ENCODE measurements around the gene SNRPE.
"Not testable (repeated sequence)": the region's sequence is repeated elsewhere in the genome, so short reads cannot be mapped to it uniquely, and the experiment has no call there.

Gene SNRPE

DNA sequence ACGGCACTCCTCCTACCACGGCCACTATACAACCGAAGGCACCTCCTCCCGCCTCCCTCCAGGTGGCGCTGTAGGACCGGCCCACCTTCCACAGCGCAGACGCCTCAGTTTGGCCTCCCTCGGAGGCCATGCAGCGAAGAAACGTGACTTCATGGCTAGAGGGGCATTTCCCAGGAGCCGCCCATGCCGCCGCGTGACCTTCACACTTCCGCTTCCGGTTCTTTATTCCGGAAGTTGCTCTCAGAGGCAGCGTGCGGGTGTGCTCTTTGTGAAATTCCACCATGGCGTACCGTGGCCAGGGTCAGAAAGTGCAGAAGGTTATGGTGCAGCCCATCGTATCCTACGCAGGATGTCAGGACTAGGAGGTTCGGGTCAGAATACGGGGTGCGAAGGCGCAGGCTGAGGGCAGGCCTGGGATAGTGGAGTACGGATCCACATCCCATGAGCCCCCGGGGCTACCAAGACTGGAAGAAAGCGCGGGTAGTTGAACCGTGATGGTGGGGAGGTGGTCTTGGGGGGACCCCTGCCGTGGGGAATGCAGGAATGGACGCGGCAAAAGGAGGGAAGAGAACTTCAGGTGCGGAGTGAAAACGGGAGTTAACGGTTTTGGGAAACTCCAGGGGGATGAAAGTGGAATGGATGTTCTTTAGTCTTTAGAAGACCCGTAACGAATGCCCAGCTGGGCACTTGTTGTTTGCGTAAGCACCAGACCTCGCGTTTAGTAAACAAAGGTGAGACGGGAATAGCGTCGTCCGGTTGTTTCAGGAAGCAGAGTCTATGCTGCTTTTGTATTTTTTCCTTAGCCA lies at the start of gene SNRPE:
SNRPE (plus strand) TSS at position 221 of the 806 bp plus-strand sequence; CDS start at position 282, 61 bp downstream.
- peak; percentile 99 for DNase-seq

DNA sequence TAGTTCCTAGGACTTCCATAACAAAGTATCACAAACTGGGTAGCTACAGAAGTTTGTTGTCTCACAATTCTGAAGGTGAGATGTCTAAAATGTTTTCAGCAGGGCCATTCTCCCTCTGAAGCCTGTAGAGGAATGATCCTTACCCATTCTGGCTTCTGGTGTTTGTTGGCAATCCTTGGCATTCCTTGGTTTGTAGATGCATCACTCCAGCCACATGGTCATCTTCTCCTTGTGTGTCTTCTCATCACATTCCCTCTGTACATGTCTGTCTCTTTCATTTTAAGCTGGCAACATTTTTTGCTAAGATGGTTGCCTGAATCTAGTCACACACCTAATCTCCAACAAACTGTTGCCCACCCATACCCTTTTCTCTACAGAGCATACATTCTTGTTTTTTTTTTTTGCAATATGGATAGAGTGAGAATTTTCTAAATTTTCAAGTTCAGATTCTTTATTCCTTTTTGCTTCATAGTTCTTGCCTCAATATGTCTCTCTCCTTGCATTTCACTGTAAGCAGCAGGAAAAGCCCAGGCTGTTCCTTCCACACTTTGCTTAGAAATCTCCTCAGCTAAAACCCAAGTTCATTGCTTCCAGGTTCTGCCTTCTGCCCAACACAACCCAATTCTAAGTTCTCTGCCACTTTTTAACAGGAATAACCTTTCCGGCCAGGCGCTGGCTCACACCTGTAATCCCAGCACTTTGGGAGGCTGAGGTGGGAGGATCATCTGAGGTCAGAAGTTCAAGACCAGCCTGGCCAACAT lies 47.6 kb upstream of the SNRPE start:
- no peak for DNase-seq

DNA sequence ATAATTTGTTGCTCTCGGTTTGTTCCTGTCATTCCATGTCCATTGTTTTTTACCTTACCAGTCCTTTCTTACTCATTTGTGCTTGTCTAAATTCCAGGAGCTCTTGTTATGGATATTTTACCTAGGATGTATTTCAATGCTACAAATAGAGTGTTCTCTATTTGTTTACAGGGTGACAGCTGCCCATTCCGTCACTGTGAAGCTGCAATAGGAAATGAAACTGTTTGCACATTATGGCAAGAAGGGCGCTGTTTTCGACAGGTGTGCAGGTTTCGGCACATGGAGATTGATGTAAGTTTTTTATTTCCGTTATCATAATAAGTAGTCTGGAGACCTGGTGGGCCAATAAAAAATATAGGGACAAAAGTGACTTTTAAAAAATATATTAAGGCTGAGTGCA lies 43.0 kb upstream of the SNRPE start:
- no peak for DNase-seq

DNA sequence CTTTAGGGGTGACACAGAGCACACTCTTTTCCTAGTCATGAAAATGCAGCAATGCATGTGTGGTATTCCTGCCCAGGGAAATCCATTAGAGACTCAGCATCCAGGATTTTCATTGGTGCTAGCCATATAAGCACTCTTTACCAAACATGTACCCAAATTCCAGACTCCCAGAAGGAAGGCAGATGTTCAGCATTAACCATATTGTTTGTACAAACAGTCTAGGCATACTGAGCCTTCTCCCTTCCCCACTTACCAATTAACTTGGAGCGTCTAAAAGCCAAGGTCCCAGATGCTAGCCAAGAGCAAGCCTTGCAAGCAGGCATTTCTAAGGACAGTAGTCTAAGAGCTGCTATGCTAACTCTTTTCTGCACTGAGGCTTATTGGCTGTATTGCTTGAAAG lies 38.1 kb upstream of the SNRPE start:
- peak; percentile 77 for DNase-seq

DNA sequence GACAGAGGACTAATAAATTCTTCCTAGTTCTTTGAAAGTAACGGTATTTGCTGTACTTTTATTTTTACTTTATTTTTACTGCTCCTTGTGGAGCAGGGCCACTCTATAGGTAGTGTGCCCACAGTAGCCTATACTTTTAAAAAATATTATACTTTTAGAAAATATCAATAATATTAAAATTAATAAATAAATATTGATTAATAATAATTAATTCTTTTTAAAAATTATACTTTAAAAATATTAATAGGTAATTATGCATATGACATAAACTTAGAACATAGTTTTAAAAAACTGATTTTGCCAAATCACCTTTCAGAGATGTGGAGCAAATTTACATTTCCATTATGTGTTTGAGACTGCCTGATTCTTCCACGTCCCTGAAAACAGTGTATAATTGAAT lies 35.2 kb upstream of the SNRPE start:
- no peak for DNase-seq

DNA sequence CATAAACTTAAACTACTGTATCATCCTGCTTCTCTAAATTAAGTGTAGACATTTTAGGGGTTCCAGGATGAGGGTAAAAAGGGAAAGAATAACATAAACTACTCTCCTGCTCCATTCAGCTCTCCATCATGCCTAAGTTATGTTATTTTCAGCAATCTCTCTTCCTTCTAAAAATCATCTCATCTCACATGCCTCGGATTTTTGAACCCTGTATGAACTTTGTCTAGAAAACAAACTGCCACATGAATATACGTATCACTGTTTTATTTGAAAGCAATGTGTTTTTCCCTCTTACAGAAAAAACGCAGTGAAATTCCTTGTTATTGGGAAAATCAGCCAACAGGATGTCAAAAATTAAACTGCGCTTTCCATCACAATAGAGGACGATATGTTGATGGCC lies 33.4 kb upstream of the SNRPE start:
- DNase-seq, result no peak

DNA sequence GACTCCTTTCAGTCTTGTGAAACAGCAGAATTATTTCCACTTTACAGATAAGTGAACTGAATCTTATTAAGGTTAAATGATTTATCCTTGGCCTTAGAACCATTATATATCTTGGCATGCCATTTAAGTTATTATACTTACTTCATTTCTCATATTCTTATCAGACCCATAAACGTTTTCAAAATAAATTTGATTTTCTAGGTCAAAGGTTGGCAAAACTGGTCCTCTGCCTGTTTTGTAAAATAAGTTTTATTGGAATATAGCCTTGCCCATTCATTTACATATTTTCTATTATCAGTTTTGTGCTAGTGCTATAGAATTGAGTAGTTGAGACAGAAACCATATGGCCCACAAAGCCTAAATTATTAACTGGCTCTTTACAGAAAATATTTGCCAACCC lies 32.9 kb upstream of the SNRPE start:
- DNase-seq, result no peak

DNA sequence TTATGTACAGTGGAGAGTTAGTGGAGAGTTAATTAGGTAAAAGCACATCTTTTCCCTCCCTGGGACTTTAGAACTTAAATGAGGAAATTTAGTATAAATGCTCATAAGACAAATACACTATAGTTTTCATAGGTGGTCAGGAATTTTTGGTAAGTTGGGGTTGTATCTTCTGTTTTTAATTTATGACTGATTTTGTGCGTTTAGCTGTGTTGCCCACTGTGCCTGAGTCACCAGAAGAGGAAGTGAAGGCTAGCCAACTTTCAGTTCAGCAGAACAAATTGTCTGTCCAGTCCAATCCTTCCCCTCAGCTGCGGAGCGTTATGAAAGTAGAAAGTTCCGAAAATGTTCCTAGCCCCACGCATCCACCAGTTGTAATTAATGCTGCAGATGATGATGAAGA lies 32.2 kb upstream of the SNRPE start:
- not testable (repeated sequence) for DNase-seq

DNA sequence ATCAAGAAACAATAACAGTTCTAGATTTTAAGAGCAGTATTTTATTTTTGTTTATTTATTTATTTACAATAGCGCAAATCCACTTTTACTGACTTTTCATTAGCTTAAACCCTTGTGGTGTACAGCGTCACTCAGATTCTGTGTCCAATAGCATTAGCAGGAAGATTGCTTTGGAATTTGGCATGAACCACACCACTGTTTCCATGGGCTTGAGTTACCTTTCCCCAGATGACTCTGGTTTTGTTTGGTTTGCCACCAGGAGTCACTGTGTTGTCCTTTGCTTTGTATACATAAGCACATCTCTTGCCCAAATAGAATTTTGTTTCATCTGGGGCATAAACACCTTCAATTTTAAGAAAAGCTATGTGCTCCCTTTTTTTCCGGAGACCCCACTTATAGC lies 25.9 kb upstream of the SNRPE start:
- DNase-seq, result no peak

DNA sequence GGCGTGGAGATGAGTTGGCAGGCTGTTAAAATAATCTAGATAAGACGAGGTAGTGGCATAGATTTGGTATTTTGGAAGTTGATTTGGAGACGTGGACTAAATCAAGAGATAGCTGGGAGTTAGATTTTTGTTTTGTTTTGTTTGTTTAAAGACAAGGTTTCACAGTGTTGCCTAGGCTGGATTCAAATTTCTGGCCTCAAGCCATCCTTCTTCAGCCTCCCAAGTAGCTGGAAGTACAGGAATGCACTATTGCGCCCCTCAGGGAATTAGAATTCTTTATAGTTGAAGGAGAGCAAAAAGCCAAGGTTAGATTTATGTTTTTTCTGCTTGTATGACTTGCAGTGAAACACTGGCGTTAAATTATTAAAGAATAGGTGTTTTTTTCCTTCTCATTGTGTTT lies 22.3 kb upstream of the SNRPE start:
- DNase-seq, result no peak

DNA sequence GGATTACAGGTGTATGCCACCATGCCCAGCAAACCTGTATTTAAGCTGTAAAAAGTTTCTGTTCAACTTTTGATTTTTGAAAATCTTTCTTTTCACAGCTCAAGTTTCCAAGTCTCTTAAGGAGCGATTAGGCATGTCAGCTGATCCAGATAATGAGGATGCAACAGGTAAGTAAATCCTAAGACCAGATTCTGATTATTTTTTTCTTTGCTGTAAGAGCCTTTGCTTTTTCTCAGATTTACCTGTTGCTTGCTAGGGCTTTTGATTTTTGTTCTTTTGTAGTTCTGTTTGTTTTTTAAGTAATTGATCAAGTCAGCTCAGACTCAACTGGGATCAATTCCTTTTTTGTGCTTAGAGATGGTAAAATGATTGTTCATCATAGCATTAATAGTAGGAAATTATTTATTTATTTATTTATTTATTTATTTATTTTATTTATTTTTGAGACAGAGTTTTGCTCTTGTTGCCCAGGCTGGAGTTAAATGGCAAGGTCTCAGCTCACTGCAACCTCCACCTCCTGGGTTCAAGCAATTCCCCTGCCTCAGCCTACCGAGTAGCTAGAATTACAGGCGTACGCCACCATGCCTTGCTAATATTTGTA lies 21.1 kb upstream of the SNRPE start:
- no peak for DNase-seq

DNA sequence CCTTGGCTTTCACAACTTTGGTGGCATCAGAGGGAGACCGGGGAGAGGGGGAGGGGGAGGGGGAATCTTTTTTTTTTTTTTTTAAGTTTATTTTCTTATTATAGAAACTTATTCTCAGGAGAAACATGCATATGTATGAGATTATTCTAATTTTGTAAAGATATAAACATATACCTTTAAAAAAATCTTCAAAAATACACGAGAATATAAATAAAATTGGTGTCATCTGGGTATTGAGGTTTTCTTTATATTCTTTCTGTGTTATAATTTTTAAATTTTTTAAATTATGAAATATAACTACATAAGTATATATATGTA lies 18.9 kb upstream of the SNRPE start:
- no peak for DNase-seq

DNA sequence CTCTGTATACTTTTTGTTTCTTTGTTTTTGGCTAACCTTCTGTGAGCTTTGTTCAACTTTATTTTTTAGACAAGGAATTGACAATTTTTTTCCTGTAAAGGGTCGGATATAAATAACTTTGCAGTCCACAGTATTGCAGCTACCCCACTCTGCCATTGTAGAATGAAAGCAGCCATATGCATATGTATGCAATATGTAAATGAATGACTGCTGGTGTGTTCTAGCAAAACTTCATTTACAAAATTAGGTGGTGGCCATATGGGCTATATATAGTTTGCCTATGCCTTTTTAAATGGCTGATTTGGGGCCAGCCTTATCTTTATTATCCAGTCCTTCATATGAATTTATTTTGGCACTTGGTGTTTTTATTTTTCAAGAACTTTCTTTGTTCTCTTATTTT lies 18.0 kb upstream of the SNRPE start:
- no peak for DNase-seq

DNA sequence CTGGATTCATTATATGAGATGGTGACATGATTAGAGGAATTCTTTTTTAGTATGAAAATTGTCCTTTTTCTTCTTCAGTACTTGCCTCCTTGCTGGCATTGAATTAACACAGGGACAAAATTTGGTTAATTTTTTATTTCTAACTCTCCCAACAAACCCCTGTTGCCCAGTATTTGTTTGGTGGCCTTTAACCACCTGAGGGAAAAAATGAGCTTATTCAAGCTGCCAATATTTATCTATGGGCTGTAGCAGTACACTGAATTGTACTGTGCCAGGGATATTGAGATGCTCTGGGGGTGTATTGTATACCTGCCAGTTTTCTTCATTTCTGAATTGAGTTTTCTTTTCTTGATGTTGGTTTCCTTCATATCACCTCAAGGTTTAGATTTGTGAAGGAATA lies 8.3 kb upstream of the SNRPE start:
- DNase-seq, result not testable (repeated sequence)

DNA sequence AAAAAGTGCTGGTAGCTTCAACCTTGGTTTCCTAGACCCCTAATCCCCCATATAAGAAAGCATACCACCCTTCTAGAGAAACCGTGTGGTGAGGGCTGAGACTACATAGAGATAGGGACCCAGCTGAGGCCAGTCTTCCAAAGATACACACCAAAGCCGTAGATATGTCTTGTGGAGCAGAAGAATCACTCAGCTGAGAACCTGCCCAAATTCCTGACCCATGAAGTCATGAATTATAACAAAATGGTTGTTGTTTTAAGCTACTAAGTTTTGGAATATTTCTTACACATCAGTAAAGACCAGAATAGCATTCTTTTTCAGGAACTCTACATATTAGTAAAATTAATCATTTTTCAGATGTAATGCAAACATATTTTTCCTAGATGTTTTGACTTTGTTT lies 3.3 kb upstream of the SNRPE start:
- no peak for DNase-seq

DNA sequence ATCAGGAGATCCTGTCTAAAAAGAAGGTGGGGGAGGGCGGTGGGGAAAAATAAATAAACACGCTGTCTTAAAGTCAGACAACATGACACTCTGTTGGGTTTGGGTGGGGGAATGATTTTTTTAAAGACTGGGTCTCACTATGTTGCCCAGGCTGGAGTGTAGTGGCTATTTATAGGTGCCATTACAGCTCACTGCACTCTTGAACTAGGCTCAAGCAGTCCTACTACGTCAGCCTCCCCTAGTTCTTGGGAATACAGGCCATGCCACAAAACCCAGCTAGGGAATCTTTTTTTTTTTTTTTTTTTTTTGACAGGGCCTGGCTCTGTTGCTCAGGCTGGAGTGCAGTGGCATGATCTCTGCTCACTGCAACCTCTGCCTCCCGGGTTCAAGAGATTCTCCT lies 2.4 kb upstream of the SNRPE start:
- DNase-seq, result no peak

DNA sequence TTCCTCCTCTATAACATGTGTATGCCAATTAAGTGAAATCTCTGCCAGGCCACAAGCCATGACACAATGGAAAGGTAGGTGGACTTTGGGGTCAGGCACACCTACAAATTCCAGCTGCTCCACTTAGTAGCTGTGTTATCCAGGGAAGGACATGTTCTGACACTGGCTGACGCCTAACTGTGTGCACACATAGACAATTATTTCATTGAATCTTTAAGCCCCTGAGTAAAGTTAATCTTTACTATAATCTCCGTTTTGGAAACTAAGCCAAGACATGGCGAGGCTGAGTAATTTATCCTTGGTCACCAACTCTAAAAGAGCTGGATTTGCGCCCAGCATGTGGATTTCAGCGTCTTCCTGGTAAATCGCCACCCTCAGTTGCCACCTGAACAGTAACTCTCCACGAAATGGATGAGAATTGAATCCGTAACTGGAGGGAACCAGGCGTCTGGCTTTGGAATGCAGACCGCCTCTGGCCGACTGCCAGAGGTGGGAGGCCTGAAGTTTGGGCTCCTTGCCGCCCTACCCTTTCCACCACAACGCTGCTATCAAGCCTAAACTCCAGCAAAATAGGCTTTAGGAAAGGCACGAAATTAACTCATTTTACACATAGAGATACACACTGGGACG lies 888 bp upstream of the SNRPE start:
- no peak for DNase-seq

DNA sequence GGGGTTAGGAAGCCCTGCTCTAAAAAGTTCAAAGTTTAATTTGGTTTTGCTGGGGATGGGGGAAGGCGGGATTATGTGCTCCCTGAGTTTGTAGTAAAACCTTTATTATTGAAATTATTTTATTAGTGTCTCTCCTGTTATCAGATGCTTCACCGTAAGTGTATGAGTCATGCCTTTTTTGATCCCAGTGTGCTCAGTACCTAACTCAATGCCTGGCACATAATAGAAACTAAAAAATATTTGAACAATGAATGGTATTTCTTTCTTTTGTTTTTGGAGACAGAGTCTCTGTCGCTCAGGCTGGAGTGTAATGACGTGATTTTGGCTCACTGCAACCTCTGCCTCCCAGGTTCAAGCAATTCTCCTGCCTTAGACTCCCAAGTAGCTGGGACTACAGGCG lies 6.4 kb downstream of the SNRPE start:
- DNase-seq, result no peak

DNA sequence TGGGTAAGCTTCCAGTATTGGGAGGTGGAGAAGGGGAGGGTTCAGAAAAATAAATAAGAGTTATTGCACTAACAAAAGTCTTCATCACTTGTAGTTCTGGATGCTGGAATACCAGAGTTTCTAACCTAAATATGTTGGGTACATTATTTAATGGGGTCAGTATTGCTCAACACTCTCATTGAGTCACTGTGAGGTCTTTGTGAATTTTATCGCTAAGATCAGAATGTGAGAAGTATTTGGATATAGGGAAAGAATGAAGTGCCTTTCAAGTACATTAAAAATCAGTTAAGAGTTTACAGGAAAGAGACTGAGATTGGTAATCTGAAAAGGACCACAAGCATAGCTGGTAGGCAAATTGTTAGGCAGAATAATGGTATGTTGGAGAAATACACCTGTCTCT lies 8.8 kb downstream of the SNRPE start:
- DNase-seq, result no peak

DNA sequence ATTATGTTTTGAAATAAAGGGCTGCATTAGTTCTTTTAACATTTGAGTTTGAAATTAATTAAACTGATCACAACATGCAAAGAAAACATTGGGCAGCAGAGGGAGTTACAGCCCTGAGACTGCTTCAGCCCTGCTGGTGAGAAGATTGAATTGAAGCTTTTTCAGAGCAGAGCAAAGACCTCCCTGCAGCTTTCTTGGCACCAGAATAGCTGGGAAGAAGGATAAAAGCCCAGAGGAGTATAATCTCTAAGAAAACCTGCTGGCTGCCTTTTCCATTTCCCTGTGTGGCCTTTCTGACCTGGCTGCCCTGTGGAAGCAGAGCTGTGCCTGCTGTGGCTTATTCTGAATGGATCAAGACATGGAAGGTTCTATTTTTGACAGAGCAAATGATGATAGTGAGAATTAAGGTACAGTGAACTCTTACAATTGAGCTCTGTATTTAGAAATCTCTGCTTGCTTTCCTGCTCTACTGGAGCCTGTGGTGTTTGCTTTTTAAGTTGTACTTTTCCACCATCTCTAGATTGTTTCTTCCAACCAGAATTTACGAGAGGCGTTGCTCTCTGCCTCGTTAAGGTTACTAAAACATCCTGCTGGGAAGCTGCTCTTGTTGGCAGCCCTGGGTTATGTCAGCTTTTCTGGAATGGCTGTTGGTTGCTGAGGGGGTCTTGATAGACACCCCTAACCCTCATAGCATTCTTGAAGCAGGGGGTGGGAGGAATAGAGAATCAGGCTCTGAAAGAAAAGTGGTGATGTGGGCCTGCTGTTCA lies 9.9 kb downstream of the SNRPE start:
- peak; percentile 71 for DNase-seq

DNA sequence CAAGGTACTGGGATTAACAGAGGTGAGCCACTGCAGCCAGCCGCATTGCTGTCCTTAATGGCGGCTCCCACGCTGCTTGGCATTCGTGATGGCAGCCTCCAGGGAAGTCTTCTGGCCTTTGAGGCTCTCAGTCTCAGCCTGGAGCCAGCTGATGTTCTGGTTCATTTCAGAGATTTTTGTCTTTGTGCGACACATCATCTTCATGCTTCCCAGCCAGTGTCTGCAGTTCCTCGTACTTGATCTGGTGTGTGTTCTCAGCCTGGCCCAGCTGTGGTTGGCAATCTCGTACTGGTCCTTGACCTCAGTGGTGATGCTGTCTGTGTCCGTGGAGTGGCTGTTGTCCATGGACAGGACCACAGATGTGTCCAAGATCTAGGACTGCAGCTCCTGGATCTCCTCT lies 11.7 kb downstream of the SNRPE start:
- no peak for DNase-seq

DNA sequence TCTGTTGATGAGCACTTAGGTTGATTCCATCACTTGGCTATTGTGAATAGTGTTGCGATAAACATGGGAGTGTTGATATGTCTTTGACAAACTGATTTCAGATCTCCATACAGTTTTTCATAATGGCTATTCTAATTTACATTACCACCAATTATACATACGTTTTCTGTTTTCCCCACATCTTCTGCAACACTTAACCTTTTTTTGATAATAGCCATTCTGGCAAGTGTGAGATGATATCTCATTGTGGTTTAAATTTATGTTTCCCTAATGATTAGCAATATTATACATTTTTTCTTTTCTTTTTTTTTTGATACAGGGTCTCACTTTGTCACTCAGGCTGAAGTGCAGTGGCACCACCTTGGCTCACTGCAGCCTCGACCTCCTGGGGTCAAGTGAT lies 17.0 kb downstream of the SNRPE start:
- no peak for DNase-seq

DNA sequence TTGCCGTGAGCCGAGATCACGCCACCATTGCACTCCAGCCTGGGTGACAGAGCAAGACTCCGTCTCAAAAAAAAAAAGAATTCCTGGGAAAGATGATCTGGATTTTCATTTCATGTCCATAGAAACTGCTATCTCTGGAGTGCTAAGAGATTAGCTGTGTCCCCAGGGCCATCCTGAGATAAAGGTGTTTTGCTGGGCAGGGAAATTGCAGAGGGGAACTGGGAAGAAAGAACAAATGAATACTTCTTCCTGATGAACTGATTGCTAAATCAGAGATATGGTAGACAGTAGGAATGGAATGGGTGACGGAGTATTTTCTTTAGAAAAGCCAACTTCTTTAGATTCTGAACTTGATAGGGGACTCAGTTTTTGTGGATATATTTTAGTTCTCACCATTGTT lies 19.2 kb downstream of the SNRPE start:
- no peak for DNase-seq
